Activated T-helper 1 cell treated with Interleukin-2 at 50 U/mL for 16 hours (primary cell): ENCODE measurements around the gene GPATCH3.

ENCODE experiments used
- DNase-seq: peaks from one replicate; pipeline ENCODE4 v3.0.0-alpha.2; 2020; ENCODE audit warnings: low read depth

The GPATCH3 gene

DNA sequence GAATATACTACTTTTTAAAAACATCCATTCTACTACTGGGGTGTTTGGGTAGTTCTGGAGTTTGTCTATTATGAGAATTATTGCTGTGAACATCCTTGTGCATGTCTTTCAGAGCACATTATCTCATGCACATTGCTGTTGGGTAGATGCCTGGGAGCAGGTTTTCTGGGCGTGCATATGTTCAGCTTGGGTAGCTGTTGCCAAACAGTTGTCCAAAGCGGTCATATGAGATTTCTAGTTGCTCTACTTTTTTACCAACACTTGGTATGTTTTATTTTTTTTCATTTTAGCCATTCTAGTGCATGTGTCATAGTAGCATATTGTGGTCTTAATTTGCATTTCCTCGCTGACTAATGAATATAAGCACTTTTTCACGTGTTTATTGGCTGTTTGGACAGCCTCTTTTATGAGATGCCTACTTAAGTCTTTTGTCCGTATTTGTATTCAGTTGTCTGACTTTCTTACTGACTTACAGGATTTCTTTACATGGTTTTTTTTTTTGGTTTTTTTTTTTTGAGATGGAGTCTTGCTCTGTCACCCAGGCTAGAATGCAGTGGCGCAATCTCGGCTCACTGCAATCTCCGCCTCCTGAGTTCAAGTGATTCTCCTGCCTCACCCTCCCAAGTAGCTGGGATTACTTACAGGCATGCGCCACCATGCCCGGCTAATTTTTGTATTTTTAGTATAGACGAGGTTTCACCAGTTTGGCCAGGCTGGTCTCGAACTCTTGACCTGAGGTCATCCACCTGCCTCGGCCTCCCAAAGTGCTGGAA, 55.7 kb downstream of the GPATCH3 start:
- no peak for DNase-seq
